Measurements from ENCODE around the gene C19orf38. TPM values are rescaled to one million over a fixed set of nuclear protein-coding genes. Genes with fewer than 3 reads are reported as not detected.

The C19orf38 gene
- polyA plus RNA-seq, 2 of the 4 experiments (the other 2 are of a cell fraction): 0.09 to 0.13 TPM

- H3K4me2 ChIP-seq: no peak overlapping the region
- FAIRE-seq: no peak
- H3K4me1 ChIP-seq: peaks cover 14% of the 10 kb centered on the region
- ATAC-seq: no peak
- no peaks in the 10 kb centered on the region for H3K9me3 ChIP-seq
- POLR2A ChIA-PET: no interaction called here
- TF ChIP-seq, protein P1, sequence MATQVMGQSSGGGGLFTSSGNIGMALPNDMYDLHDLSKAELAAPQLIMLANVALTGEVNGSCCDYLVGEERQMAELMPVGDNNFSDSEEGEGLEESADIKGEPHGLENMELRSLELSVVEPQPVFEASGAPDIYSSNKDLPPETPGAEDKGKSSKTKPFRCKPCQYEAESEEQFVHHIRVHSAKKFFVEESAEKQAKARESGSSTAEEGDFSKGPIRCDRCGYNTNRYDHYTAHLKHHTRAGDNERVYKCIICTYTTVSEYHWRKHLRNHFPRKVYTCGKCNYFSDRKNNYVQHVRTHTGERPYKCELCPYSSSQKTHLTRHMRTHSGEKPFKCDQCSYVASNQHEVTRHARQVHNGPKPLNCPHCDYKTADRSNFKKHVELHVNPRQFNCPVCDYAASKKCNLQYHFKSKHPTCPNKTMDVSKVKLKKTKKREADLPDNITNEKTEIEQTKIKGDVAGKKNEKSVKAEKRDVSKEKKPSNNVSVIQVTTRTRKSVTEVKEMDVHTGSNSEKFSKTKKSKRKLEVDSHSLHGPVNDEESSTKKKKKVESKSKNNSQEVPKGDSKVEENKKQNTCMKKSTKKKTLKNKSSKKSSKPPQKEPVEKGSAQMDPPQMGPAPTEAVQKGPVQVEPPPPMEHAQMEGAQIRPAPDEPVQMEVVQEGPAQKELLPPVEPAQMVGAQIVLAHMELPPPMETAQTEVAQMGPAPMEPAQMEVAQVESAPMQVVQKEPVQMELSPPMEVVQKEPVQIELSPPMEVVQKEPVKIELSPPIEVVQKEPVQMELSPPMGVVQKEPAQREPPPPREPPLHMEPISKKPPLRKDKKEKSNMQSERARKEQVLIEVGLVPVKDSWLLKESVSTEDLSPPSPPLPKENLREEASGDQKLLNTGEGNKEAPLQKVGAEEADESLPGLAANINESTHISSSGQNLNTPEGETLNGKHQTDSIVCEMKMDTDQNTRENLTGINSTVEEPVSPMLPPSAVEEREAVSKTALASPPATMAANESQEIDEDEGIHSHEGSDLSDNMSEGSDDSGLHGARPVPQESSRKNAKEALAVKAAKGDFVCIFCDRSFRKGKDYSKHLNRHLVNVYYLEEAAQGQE (IDR thresholded peaks at IDR 0.05): no peak
- no peak for TF ChIP-seq TFCP2L1 (CRISPR knock-in tag; IDR thresholded peaks at IDR 0.05)
- TF ChIP-seq NPAS2 (CRISPR knock-in tag; IDR thresholded peaks at IDR 0.05; ENCODE audit: borderline replicate concordance): no peak
- TF ChIP-seq RARB (CRISPR knock-in tag; IDR thresholded peaks at IDR 0.05): no peak
- no peak for TF ChIP-seq PBX3 (IDR thresholded peaks at IDR 0.05)
- TF ChIP-seq FOSL2 (IDR thresholded peaks at IDR 0.05): no peak
- TF ChIP-seq FOSL2 (CRISPR knock-in tag; IDR thresholded peaks at IDR 0.05): no peak
- no peak for TF ChIP-seq HOXB5 (CRISPR knock-in tag; IDR thresholded peaks at IDR 0.05)
- TF ChIP-seq RNF2 (IDR thresholded peaks at IDR 0.05; ENCODE audit: borderline replicate concordance, low read depth): no peak
- no peak for TF ChIP-seq RAD21 (conservative IDR thresholded peaks at IDR 0.05 in 1 of 2, IDR thresholded peaks at IDR 0.05 in 1 of 2)
- TF ChIP-seq EP300 (IDR thresholded peaks at IDR 0.05): no peak
- TF ChIP-seq ZC3H11A (IDR thresholded peaks at IDR 0.05): no peak
- CTCF ChIA-PET: no interaction called here
- 89% methylated on average over 7 of the region's 9 CpGs for WGBS (ENCODE audit: missing lambda C conversion rate)
- DNase-seq (ENCODE audit: low read depth in 1 of 2, low spot score in 1 of 2): no peak
- H3K27ac ChIP-seq: no peak overlapping the region
- H3K4me3 ChIP-seq: no peak overlapping the region
Observed at GRCh38 chr19:10815007-10815536, 33.1 kb upstream of the C19orf38 start.

DNA sequence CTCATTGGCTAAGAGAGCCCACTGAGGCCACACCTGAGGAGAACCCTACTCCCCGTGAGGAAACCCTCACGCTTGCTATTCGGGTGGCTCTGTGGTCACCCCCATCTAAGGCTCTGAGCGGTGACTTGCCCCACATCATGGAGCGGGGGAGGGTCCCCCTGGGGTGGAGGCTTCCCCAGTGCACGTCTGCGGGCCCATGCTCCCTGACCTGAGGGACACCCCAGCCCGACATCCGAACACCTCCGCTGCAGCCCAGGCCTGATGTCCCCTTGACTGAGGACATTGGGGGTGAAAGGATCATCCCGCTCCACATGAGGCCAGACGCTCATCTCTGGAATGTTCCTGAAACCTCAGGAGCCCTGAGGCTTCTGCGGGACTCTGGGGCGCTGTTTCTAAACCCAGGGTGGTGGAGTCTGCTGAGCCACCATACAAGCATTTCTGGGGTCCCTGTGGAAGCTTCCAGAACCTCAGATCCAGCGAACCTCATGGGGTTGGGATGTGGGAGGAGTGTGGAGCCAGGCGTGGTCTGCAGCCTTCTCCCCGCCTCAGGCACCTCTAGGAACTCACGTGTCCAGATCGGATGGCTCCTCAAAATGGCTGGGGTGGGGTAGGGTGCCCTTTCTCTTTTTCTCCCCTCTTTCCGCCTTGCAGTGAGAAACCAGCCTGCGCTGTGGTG lies 32.1 kb upstream of the C19orf38 start:
- TF ChIP-seq, protein P2, sequence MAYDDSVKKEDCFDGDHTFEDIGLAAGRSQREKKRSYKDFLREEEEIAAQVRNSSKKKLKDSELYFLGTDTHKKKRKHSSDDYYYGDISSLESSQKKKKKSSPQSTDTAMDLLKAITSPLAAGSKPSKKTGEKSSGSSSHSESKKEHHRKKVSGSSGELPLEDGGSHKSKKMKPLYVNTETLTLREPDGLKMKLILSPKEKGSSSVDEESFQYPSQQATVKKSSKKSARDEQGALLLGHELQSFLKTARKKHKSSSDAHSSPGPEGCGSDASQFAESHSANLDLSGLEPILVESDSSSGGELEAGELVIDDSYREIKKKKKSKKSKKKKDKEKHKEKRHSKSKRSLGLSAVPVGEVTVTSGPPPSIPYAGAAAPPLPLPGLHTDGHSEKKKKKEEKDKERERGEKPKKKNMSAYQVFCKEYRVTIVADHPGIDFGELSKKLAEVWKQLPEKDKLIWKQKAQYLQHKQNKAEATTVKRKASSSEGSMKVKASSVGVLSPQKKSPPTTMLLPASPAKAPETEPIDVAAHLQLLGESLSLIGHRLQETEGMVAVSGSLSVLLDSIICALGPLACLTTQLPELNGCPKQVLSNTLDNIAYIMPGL (CRISPR knock-in tag; IDR thresholded peaks at IDR 0.05; ENCODE audit: borderline replicate concordance): no peak
- TF ChIP-seq TFCP2L1 (CRISPR knock-in tag; IDR thresholded peaks at IDR 0.05): no peak
- TF ChIP-seq, protein P3, sequence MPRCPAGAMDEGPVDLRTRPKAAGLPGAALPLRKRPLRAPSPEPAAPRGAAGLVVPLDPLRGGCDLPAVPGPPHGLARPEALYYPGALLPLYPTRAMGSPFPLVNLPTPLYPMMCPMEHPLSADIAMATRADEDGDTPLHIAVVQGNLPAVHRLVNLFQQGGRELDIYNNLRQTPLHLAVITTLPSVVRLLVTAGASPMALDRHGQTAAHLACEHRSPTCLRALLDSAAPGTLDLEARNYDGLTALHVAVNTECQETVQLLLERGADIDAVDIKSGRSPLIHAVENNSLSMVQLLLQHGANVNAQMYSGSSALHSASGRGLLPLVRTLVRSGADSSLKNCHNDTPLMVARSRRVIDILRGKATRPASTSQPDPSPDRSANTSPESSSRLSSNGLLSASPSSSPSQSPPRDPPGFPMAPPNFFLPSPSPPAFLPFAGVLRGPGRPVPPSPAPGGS (IDR thresholded peaks at IDR 0.05): no peak
- TF ChIP-seq CBX2 (IDR thresholded peaks at IDR 0.05; ENCODE audit: borderline replicate concordance, low read depth): no peak
- TF ChIP-seq SMC3 (IDR thresholded peaks at IDR 0.05): no peak
- no peak for TF ChIP-seq JUNB (IDR thresholded peaks at IDR 0.05)
- no peak for TF ChIP-seq ZNF302 (CRISPR knock-in tag; IDR thresholded peaks at IDR 0.05)
- TF ChIP-seq CTCF (IDR thresholded peaks at IDR 0.05): no peak
- no peak for TF ChIP-seq ESRRA (IDR thresholded peaks at IDR 0.05; ENCODE audit: borderline replicate concordance, low read length)
- TF ChIP-seq EP300 (IDR thresholded peaks at IDR 0.05): no peak
- no peak for TF ChIP-seq ELK1 (IDR thresholded peaks at IDR 0.05; ENCODE audit: low read depth, low read length)
- TF ChIP-seq MYC (IDR thresholded peaks at IDR 0.05; ENCODE audit: borderline replicate concordance, low read length): no peak
- TF ChIP-seq PHF8 (IDR thresholded peaks at IDR 0.05; ENCODE audit: borderline replicate concordance, low read depth): no peak
- WGBS (ENCODE audit: missing lambda C conversion rate): 93% methylated on average over 19 of the region's 21 CpGs
- no peak for ATAC-seq
- FAIRE-seq: no peak
- no peak for DNase-seq (ENCODE audit: low read depth in 1 of 2, low spot score in 1 of 2)
- ChIA-PET CTCF (no interaction called here), POLR2A (no interaction called here)
- Histone ChIP-seq H3K9me3 (no peaks in the 10 kb centered on the region), H3K4me2 (no peak overlapping the region), H3K27ac (no peak overlapping the region), H3K4me1 (peaks cover 14% of the 10 kb centered on the region), H3K4me3 (no peak overlapping the region)
